Vagina (tissue), 2 donors: ENCODE results near the gene UFC1.

ENCODE experiments used
- POLR2A ChIP-seq, 2 donors: fragments of 450-650 bp; IDR thresholded peaks; one replicate each; pipeline ENCODE4 v1.6.1; 2017; ENCODE audit warnings: antibody characterized with exemption in 2 of 2, mild to moderate bottlenecking in 2 of 2, moderate library complexity in 2 of 2
- TF ChIP-seq, protein P1 (sequence below), 3 experiments: fragments of 450-650 bp in 2 of 3; fragments of 200-600 bp in 1 of 3; sonication (generic) in 1 of 3; IDR thresholded peaks; one replicate each; pipeline ENCODE4 v1.5.1; 2017 to 2019; ENCODE audit warnings: antibody characterized with exemption in 3 of 3, mild to moderate bottlenecking in 2 of 3, moderate library complexity in 2 of 3

DNA sequence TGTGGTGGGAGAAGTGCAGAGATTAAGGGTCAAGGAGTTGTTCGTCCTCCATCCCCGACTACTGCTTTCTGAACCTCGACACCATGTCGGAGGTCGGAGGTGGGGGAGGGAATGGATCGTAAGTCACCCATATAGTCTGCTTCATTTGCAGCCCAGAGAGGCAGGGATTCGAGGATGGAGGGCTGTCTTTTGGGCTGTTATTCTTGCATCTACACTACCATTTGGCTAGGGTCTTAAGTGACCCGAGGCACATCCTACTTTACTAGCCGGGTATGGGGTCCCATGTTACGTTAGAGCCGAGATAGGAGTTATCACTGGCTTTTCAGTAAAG, 6.1 kb downstream of the UFC1 start:
- TF ChIP-seq, protein P1, sequence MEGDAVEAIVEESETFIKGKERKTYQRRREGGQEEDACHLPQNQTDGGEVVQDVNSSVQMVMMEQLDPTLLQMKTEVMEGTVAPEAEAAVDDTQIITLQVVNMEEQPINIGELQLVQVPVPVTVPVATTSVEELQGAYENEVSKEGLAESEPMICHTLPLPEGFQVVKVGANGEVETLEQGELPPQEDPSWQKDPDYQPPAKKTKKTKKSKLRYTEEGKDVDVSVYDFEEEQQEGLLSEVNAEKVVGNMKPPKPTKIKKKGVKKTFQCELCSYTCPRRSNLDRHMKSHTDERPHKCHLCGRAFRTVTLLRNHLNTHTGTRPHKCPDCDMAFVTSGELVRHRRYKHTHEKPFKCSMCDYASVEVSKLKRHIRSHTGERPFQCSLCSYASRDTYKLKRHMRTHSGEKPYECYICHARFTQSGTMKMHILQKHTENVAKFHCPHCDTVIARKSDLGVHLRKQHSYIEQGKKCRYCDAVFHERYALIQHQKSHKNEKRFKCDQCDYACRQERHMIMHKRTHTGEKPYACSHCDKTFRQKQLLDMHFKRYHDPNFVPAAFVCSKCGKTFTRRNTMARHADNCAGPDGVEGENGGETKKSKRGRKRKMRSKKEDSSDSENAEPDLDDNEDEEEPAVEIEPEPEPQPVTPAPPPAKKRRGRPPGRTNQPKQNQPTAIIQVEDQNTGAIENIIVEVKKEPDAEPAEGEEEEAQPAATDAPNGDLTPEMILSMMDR (IDR thresholded peaks at IDR 0.05) = no peak
- TF ChIP-seq POLR2A (IDR thresholded peaks at IDR 0.05) = no peak
